Trophoblast cell (in vitro differentiated cells and primary cell): ENCODE results near the gene TSHZ2.

ENCODE experiments used
- DNase-seq, 2 donors: peaks; one replicate each; pipeline ENCODE4 v3.0.0-alpha.2; 2016
- H2AFZ ChIP-seq: 2 replicates; pipeline ENCODE4 v1.6.1; 2013; ENCODE audit warnings: low read length, moderate library complexity, mild to moderate bottlenecking; ENCODE audit not compliant: insufficient read depth, poor library complexity
- H2AK5ac ChIP-seq: 2 replicates; pipeline ENCODE4 v1.6.1; 2013; ENCODE audit warnings: mild to moderate bottlenecking, low read length
- H2BK120ac ChIP-seq: 2 replicates; pipeline ENCODE4 v1.6.1; 2013; ENCODE audit warnings: low read length, mild to moderate bottlenecking, moderate library complexity; ENCODE audit not compliant: insufficient read depth, poor library complexity
- H2BK12ac ChIP-seq: 2 replicates; pipeline ENCODE4 v1.6.1; 2013; ENCODE audit warnings: mild to moderate bottlenecking, low read length, moderate library complexity
- H2BK5ac ChIP-seq: 2 replicates; pipeline ENCODE4 v1.6.1; 2013; ENCODE audit warnings: low read length, low read depth, moderate library complexity, mild to moderate bottlenecking; ENCODE audit not compliant: poor library complexity
- H3K14ac ChIP-seq: 2 replicates; pipeline ENCODE4 v1.6.1; 2013; ENCODE audit warnings: mild to moderate bottlenecking, low read length
- H3K18ac ChIP-seq: 2 replicates; pipeline ENCODE4 v1.6.1; 2013; ENCODE audit warnings: mild to moderate bottlenecking, low read length
- H3K23ac ChIP-seq: 2 replicates; pipeline ENCODE4 v1.6.1; 2013; ENCODE audit warnings: low read length
- H3K27ac ChIP-seq: 2 replicates; pipeline ENCODE4 v1.5.1; 2013; ENCODE audit warnings: low read depth, mild to moderate bottlenecking, inconsistent platforms, low read length, moderate library complexity
- H3K27me3 ChIP-seq: 2 replicates; pipeline ENCODE4 v1.6.1; 2013; ENCODE audit warnings: inconsistent platforms, mild to moderate bottlenecking, low read length, moderate library complexity; ENCODE audit not compliant: insufficient read depth
- H3K36me3 ChIP-seq, 2 experiments: 1 replicate in 1 of 2; 2 replicates in 1 of 2; pipeline ENCODE4 v1.6.1; 2013; ENCODE audit warnings: low read length in 2 of 2, mild to moderate bottlenecking in 2 of 2, moderate library complexity in 1 of 2; ENCODE audit not compliant: insufficient read depth in 2 of 2, control insufficient read depth in 1 of 2
- H3K4ac ChIP-seq: 2 replicates; pipeline ENCODE4 v1.6.1; 2013; ENCODE audit warnings: low read depth, mild to moderate bottlenecking, low read length, moderate library complexity
- H3K4me1 ChIP-seq, 2 experiments: 1 replicate in 1 of 2; 2 replicates in 1 of 2; pipeline ENCODE4 v1.6.1; 2013; ENCODE audit warnings: low read length in 2 of 2, mild to moderate bottlenecking in 2 of 2, moderate library complexity in 1 of 2; ENCODE audit not compliant: insufficient read depth in 2 of 2, control insufficient read depth in 1 of 2
- H3K4me2 ChIP-seq: 2 replicates; pipeline ENCODE4 v1.6.1; 2013; ENCODE audit warnings: inconsistent platforms, mild to moderate bottlenecking, low read length, moderate library complexity
- H3K4me3 ChIP-seq: 2 replicates; pipeline ENCODE4 v1.5.1; 2013; ENCODE audit warnings: mild to moderate bottlenecking, low read depth, low read length, inconsistent platforms
- H3K79me1 ChIP-seq: one replicate; pipeline ENCODE4 v1.6.1; 2013; ENCODE audit warnings: low read length
- H3K79me2 ChIP-seq: 2 replicates; pipeline ENCODE4 v1.6.1; 2013; ENCODE audit warnings: low read length, mild to moderate bottlenecking; ENCODE audit not compliant: control insufficient read depth, insufficient read depth, poor library complexity
- H3K9ac ChIP-seq: 2 replicates; pipeline ENCODE4 v1.6.1; 2013; ENCODE audit warnings: mild to moderate bottlenecking, low read length
- H3K9me3 ChIP-seq: 2 replicates; pipeline ENCODE4 v1.6.1; 2013; ENCODE audit warnings: low read depth, mild to moderate bottlenecking, control low read depth, inconsistent platforms, low read length; ENCODE audit not compliant: insufficient read depth
- H4K12ac ChIP-seq: 2 replicates; pipeline ENCODE4 v1.6.1; 2013; ENCODE audit warnings: low read depth, mild to moderate bottlenecking, low read length, moderate library complexity
- H4K8ac ChIP-seq: 2 replicates; pipeline ENCODE4 v1.6.1; 2013; ENCODE audit warnings: low read depth, mild to moderate bottlenecking, low read length, moderate library complexity
- H4K91ac ChIP-seq: one replicate; pipeline ENCODE4 v1.6.1; 2013; ENCODE audit warnings: low read depth, mild to moderate bottlenecking, low read length, moderate library complexity
- WGBS: extraction: QIAGEN DNeasy Blood & Tissue Kit; methylation state at CpG from one replicate; pipeline ENCODE4 v1.1.7; 2013; ENCODE audit warnings: missing lambda C conversion rate; ENCODE audit not compliant: insufficient read length, insufficient coverage; ENCODE audit errors: extremely low coverage; 5-methylcytosine and 5-hydroxymethylcytosine counted together

The TSHZ2 gene

GRCh38 chr20:52937591-52938100 is 34.5 kb upstream of the TSHZ2 start:
- no peak overlapping the region for H4K12ac ChIP-seq
- H3K79me2 ChIP-seq, result no peaks in the 10 kb centered on the region
- no CpG with 5 or more reads among the region's 6 CpGs for WGBS
- H4K8ac ChIP-seq, result no peak overlapping the region
- no peak overlapping the region for H3K14ac ChIP-seq
- no peaks in the 10 kb centered on the region for H3K36me3 ChIP-seq
- H2AFZ ChIP-seq, result no peak overlapping the region
- no peak overlapping the region for H4K91ac ChIP-seq
- H2BK120ac ChIP-seq, result no peak overlapping the region
- H3K4me2 ChIP-seq, result no peak overlapping the region
- peaks cover 2% of the 10 kb centered on the region for H3K27me3 ChIP-seq
- H3K9ac ChIP-seq, result no peak overlapping the region
- H3K18ac ChIP-seq, result no peak overlapping the region
- H2BK5ac ChIP-seq, result no peak overlapping the region
- DNase-seq, result peak; percentile 9 to 49
- H3K23ac ChIP-seq, result no peak overlapping the region
- no peak overlapping the region for H3K4ac ChIP-seq
- H3K9me3 ChIP-seq, result no peaks in the 10 kb centered on the region
- H3K4me3 ChIP-seq, result no peak overlapping the region
- H2AK5ac ChIP-seq, result no peak overlapping the region
- no peak overlapping the region for H3K27ac ChIP-seq
- no peaks in the 10 kb centered on the region for H3K79me1 ChIP-seq
- no peaks in the 10 kb centered on the region for H3K4me1 ChIP-seq
- no peak overlapping the region for H2BK12ac ChIP-seq

DNA sequence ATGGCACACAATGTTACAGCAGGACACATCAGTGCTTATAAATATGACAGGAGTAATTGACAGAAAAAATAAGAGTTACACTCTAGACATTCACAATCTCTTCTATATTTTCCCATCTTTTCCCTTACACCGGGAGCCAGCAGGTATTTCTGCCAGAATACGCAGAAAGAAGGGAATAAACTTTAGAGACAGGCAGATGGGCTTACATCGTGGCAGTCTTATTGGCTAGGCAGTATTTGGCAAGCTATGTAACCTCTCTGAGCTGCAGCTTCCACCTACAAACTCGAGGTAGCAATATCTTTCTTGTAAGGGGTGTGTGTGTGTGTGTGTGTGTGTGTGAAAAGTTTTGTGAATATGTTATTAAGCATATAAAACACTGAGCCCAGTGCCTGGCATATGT is 33.0 kb upstream of the TSHZ2 start:
- no peak overlapping the region for H2AFZ ChIP-seq
- H3K4me3 ChIP-seq, result no peak overlapping the region
- no peak overlapping the region for H4K8ac ChIP-seq
- H3K4ac ChIP-seq, result no peak overlapping the region
- WGBS, result no CpG with 5 or more reads among the region's 4 CpGs
- no peaks in the 10 kb centered on the region for H3K4me1 ChIP-seq
- H2BK12ac ChIP-seq, result no peak overlapping the region
- DNase-seq, result no peak
- peaks cover 2% of the 10 kb centered on the region for H3K27me3 ChIP-seq
- H2BK5ac ChIP-seq, result no peak overlapping the region
- H4K12ac ChIP-seq, result no peak overlapping the region
- H3K14ac ChIP-seq, result no peak overlapping the region
- H3K36me3 ChIP-seq, result no peaks in the 10 kb centered on the region
- H3K18ac ChIP-seq, result no peak overlapping the region
- H3K9ac ChIP-seq, result no peak overlapping the region
- no peak overlapping the region for H2BK120ac ChIP-seq
- no peaks in the 10 kb centered on the region for H3K9me3 ChIP-seq
- no peaks in the 10 kb centered on the region for H3K79me2 ChIP-seq
- no peak overlapping the region for H3K4me2 ChIP-seq
- no peak overlapping the region for H3K27ac ChIP-seq
- H3K23ac ChIP-seq, result no peak overlapping the region
- no peak overlapping the region for H4K91ac ChIP-seq
- H3K79me1 ChIP-seq, result no peaks in the 10 kb centered on the region
- H2AK5ac ChIP-seq, result no peak overlapping the region

DNA sequence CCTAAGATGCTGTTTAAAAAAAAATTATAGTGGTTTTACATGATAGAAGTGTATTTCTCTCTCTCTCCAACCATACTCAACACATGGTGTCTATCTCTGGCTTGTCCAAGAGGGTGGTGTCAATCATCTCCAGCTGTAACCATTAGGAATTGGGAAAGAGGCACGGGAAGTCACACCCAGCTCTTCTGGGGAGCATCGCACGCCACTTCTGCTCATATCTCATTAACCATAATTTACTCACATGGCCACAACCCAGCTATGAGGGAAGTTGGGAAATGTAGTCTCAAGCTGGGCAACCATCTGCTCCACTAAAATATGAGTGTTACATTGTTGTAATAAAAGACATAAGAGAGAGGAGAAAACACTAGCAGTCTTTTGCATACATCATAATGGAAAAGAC is 30.4 kb upstream of the TSHZ2 start:
- no peaks in the 10 kb centered on the region for H3K4me1 ChIP-seq
- H2AK5ac ChIP-seq, result no peak overlapping the region
- H3K9ac ChIP-seq, result no peak overlapping the region
- no CpG with 5 or more reads among the region's 3 CpGs for WGBS
- H4K12ac ChIP-seq, result no peak overlapping the region
- no peak overlapping the region for H2BK5ac ChIP-seq
- no peak overlapping the region for H2BK12ac ChIP-seq
- no peaks in the 10 kb centered on the region for H3K36me3 ChIP-seq
- no peak overlapping the region for H3K4ac ChIP-seq
- H3K4me3 ChIP-seq, result no peak overlapping the region
- H4K8ac ChIP-seq, result no peak overlapping the region
- H3K27ac ChIP-seq, result no peak overlapping the region
- H3K79me1 ChIP-seq, result no peaks in the 10 kb centered on the region
- H3K18ac ChIP-seq, result no peak overlapping the region
- DNase-seq, result no peak
- no peaks in the 10 kb centered on the region for H3K9me3 ChIP-seq
- H3K14ac ChIP-seq, result no peak overlapping the region
- H3K27me3 ChIP-seq, result no peaks in the 10 kb centered on the region
- H2BK120ac ChIP-seq, result no peak overlapping the region
- no peaks in the 10 kb centered on the region for H3K79me2 ChIP-seq
- H3K4me2 ChIP-seq, result no peak overlapping the region
- no peak overlapping the region for H2AFZ ChIP-seq
- H3K23ac ChIP-seq, result no peak overlapping the region
- no peak overlapping the region for H4K91ac ChIP-seq

GRCh38 chr20:52943185-52943841 is 28.8 kb upstream of the TSHZ2 start:
- no peaks in the 10 kb centered on the region for H3K79me2 ChIP-seq
- no peak overlapping the region for H3K4me3 ChIP-seq
- H3K4me2 ChIP-seq, result no peak overlapping the region
- peak; percentile 12 to 34 for DNase-seq
- no peak overlapping the region for H2AFZ ChIP-seq
- H3K36me3 ChIP-seq, result no peaks in the 10 kb centered on the region
- no peaks in the 10 kb centered on the region for H3K4me1 ChIP-seq
- WGBS, result no CpG with 5 or more reads among the region's 2 CpGs
- H2AK5ac ChIP-seq, result no peak overlapping the region
- H3K9ac ChIP-seq, result no peak overlapping the region
- H4K12ac ChIP-seq, result no peak overlapping the region
- H3K4ac ChIP-seq, result no peak overlapping the region
- no peak overlapping the region for H3K27ac ChIP-seq
- no peak overlapping the region for H4K91ac ChIP-seq
- no peak overlapping the region for H2BK120ac ChIP-seq
- H3K14ac ChIP-seq, result no peak overlapping the region
- H3K27me3 ChIP-seq, result no peaks in the 10 kb centered on the region
- H3K23ac ChIP-seq, result no peak overlapping the region
- no peak overlapping the region for H4K8ac ChIP-seq
- H2BK12ac ChIP-seq, result no peak overlapping the region
- H3K79me1 ChIP-seq, result no peaks in the 10 kb centered on the region
- H3K18ac ChIP-seq, result no peak overlapping the region
- no peak overlapping the region for H2BK5ac ChIP-seq
- H3K9me3 ChIP-seq, result no peaks in the 10 kb centered on the region
